K562 (cell line): ENCODE data around the gene APOO. TPM values are rescaled to one million over a fixed set of nuclear protein-coding genes. Genes with fewer than 3 reads are reported as not detected.
A peak's percentile ranks its signal among the peaks of the same experiment; 100 is the strongest.

ENCODE experiments used
- ATAC-seq: fragments of 200-7000 bp; cut with Tn5 transposase; 3 replicates; pipeline ENCODE4 v1.9.1; 2020; ENCODE audit warnings: moderate library complexity
- BruUV-seq: library from RNA; stranded (reverse); fragments of 400-500 nt; replicated peaks from 2 replicates; lab custom pipeline; 2021; lab: Mats Ljungman, UMichigan
- CTCF ChIA-PET: fragments of 300-600 bp; formaldehyde crosslinking; extraction: SDS; loops from one replicate; lab custom pipeline; 2021; ENCODE audit warnings: low intra/inter-chr PET ratio; lab: Yijun Ruan, JAX
- POLR2A ChIA-PET: fragments of 300-600, 350-650 bp; sonication (Branson Sonifier 250); formaldehyde crosslinking; extraction: SDS; loops from one replicate; lab custom pipeline; 2021; ENCODE audit warnings: antibody characterized with exemption, inconsistent platforms; lab: Yijun Ruan, JAX
- DNase-seq, 4 experiments: peaks; one replicate each; pipeline versions ENCODE4 v3.0.0 to v3.0.0-alpha.2; 2011 to 2018; ENCODE audit warnings: low spot score in 3 of 4, mixed read lengths in 3 of 4; ENCODE audit errors: extremely low read depth in 1 of 4
- FAIRE-seq: peaks from 2 replicates; lab custom pipeline; 2011; peaks lifted over from hg19 to GRCh38; lab: Jason Lieb, UNC
- H2AFZ ChIP-seq: 2 replicates; pipeline ENCODE4 v1.6.0; 2011; ENCODE audit warnings: low read depth, low read length, control low read depth, inconsistent platforms
- H3K27ac ChIP-seq: fragments of 200-600 bp; 3 replicates; pipeline ENCODE4 v1.8.0; 2011; ENCODE audit warnings: low read depth, mild to moderate bottlenecking, control low read depth, inconsistent platforms, low read length, moderate library complexity, mixed read lengths; ENCODE audit errors: extremely low read depth
- H3K27me3 ChIP-seq, 2 experiments: fragments of 300-600 bp in 1 of 2; 2 replicates in 1 of 2; 3 replicates in 1 of 2; pipeline versions ENCODE4 v1.6.0 to v1.8.0; 2011; ENCODE audit warnings: inconsistent platforms in 2 of 2, low read length in 2 of 2, mild to moderate bottlenecking in 1 of 2, mixed read lengths in 1 of 2, moderate library complexity in 1 of 2; ENCODE audit not compliant: control insufficient read depth in 2 of 2, insufficient read depth in 2 of 2
- H3K36me3 ChIP-seq: fragments of 300-600 bp; 3 replicates; pipeline ENCODE4 v1.8.0; 2011; ENCODE audit warnings: mild to moderate bottlenecking, low read length, inconsistent platforms; ENCODE audit not compliant: control insufficient read depth, insufficient read depth
- H3K4me1 ChIP-seq, 2 experiments: fragments of 200-600 bp in 1 of 2; replicated peaks in 1 of 2; 2 replicates in 1 of 2; 3 replicates in 1 of 2; pipeline versions ENCODE4 v1.5.1 to v1.8.0; 2011; ENCODE audit warnings: inconsistent platforms in 2 of 2, low read length in 2 of 2, mild to moderate bottlenecking in 1 of 2, mixed read lengths in 1 of 2, moderate library complexity in 1 of 2; ENCODE audit not compliant: control insufficient read depth in 2 of 2, insufficient read depth in 2 of 2
- H3K4me2 ChIP-seq: 2 replicates; pipeline ENCODE4 v1.6.1; 2011; ENCODE audit warnings: low read length, control low read depth, inconsistent platforms, mixed read lengths; ENCODE audit not compliant: insufficient read depth
- H3K4me3 ChIP-seq: fragments of 200-600 bp; sonication (generic), shearing (Covaris generic); 2 replicates; pipeline ENCODE4 v1.5.1; 2016; ENCODE audit warnings: control low read depth, inconsistent platforms
- H3K79me2 ChIP-seq: fragments of 200-600 bp; 3 replicates; pipeline ENCODE4 v1.8.0; 2011; ENCODE audit warnings: low read length, inconsistent platforms; ENCODE audit not compliant: control insufficient read depth, insufficient read depth
- H3K9ac ChIP-seq, 2 experiments: 2 replicates each; pipeline versions ENCODE4 v1.6.0 to v1.6.1; 2011; ENCODE audit warnings: low read depth in 2 of 2, low read length in 2 of 2, control low read depth in 1 of 2, inconsistent platforms in 1 of 2, mild to moderate bottlenecking in 1 of 2, mixed read lengths in 1 of 2; ENCODE audit not compliant: insufficient read depth in 1 of 2
- H3K9me1 ChIP-seq: one replicate; pipeline ENCODE4 v1.6.0; 2011; ENCODE audit warnings: inconsistent platforms, mild to moderate bottlenecking, low read length, moderate library complexity; ENCODE audit not compliant: control insufficient read depth, insufficient read depth
- H3K9me3 ChIP-seq: replicated peaks from 2 replicates; pipeline ENCODE4 v1.5.1; 2011; ENCODE audit warnings: low read depth, low read length, inconsistent platforms; ENCODE audit not compliant: control insufficient read depth, insufficient read depth
- H4K20me1 ChIP-seq: replicated peaks from 2 replicates; pipeline ENCODE4 v1.6.1; 2011; ENCODE audit warnings: low read length, inconsistent platforms, mixed read lengths; ENCODE audit not compliant: control insufficient read depth, insufficient read depth
- ARID2 ChIP-seq: fragments of 450-650 bp; IDR thresholded peaks from 2 replicates; pipeline ENCODE4 v1.6.1; 2017; ENCODE audit warnings: antibody characterized with exemption, mild to moderate bottlenecking
- ATF3 ChIP-seq, 2 experiments: fragments of 450-650 bp in 1 of 2; sonication (generic) in 1 of 2; formaldehyde crosslinking in 1 of 2; IDR thresholded peaks in 1 of 2; conservative IDR thresholded peaks in 1 of 2; 2 replicates each; pipeline versions ENCODE4 v1.6.1 to v1.8.1; 2016 to 2023; ENCODE audit warnings: mild to moderate bottlenecking in 2 of 2, moderate library complexity in 2 of 2, inconsistent platforms in 1 of 2, missing genetic modification reagents in 1 of 2
- CBX1 ChIP-seq: sonication (generic); IDR thresholded peaks from 2 replicates; pipeline ENCODE4 v1.6.1; 2016; ENCODE audit warnings: antibody characterized with exemption, low read depth, mild to moderate bottlenecking
- HLTF ChIP-seq: fragments of 450-650 bp; IDR thresholded peaks from 2 replicates; pipeline ENCODE4 v1.6.1; 2016
- TCF7L2 ChIP-seq: fragments of 150-350 bp; IDR thresholded peaks from 2 replicates; pipeline ENCODE4 v1.6.1; 2016; ENCODE audit warnings: low read depth, mild to moderate bottlenecking, low read length, moderate library complexity
- TSC22D4 ChIP-seq: fragments of 450-650 bp; IDR thresholded peaks from 2 replicates; pipeline ENCODE4 v1.6.1; 2016; ENCODE audit warnings: missing genetic modification characterization, missing biosample characterization, control low read depth
- WGBS: fragments of 100-300 bp; shearing (Covaris generic); methylation state at CpG from one replicate; pipeline ENCODE4 v1.1.6; 2016; ENCODE audit warnings: low coverage, mixed read lengths; ENCODE audit not compliant: insufficient coverage; ENCODE audit errors: missing lambda C conversion rate; 5-methylcytosine and 5-hydroxymethylcytosine counted together
- in situ Hi-C: fragments of 300-500 bp; cut with MboI; formaldehyde crosslinking; loops from 4 replicates; pipeline ENCODE4 v1.15.0; 2018; ENCODE audit warnings: inconsistent platforms, mixed read lengths
- intact Hi-C: fragments of 100-400 bp; cut with micrococcal nuclease; formaldehyde crosslinking; loops from 2 replicates; pipeline ENCODE4 v1.14.2; 2022
- polyA plus RNA-seq, 8 experiments: library from polyadenylated mRNA; depleted of rRNA in 4 of 8; stranded (reverse) in 5 of 8; unstranded in 3 of 8; fragments of >200 nt; fragmentation: Nextera tagmentation in 2 of 8; fragmentation: Illumina TruSeq in 1 of 8; extraction: Ambion mirVana in 2 of 8; extraction: Trizol in 1 of 8; gene quantifications; 2 replicates each; pipeline versions ENCODE4 v1.2.1 to v1.2.3, GENCODE V29; 2011 to 2014; ENCODE audit warnings: inconsistent platforms in 1 of 8, missing spikeins in 1 of 8
- total RNA-seq, 7 experiments: library from RNA; depleted of rRNA in 6 of 7; stranded (reverse); fragments of >200 nt in 6 of 7; fragmentation: Illumina TruSeq in 2 of 7; extraction: Trizol in 2 of 7; gene quantifications; 2 replicates each; pipeline versions ENCODE4 v1.2.1 to v1.2.3, GENCODE V29; 2011 to 2021; ENCODE audit warnings: low replicate concordance in 1 of 7
- TF ChIP-seq, protein P1 (sequence below): fragments of 450-650 bp; IDR thresholded peaks from 2 replicates; pipeline ENCODE4 v1.6.1; 2018; ENCODE audit warnings: mild to moderate bottlenecking, low read depth; ENCODE audit not compliant: partially characterized antibody
- TF ChIP-seq, protein P2 (sequence below): sonication (generic); formaldehyde crosslinking; IDR thresholded peaks from 2 replicates; pipeline ENCODE4 v1.8.0; 2022; ENCODE audit warnings: mild to moderate bottlenecking, low read depth, missing genetic modification reagents

The APOO gene
- total and polyA plus RNA-seq, 9 of the 15 experiments (the other 6 are each of a cell fraction or from before 2014, with no cell fraction given): 37.3 to 76.4 (median 60.8) TPM

- TF ChIP-seq, protein P1, sequence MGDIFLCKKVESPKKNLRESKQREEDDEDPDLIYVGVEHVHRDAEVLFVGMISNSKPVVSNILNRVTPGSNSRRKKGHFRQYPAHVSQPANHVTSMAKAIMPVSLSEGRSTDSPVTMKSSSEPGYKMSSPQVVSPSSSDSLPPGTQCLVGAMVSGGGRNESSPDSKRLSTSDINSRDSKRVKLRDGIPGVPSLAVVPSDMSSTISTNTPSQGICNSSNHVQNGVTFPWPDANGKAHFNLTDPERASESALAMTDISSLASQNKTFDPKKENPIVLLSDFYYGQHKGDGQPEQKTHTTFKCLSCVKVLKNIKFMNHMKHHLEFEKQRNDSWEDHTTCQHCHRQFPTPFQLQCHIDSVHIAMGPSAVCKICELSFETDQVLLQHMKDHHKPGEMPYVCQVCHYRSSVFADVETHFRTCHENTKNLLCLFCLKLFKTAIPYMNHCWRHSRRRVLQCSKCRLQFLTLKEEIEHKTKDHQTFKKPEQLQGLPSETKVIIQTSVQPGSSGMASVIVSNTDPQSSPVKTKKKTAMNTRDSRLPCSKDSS: peak; percentile 42
- TF ChIP-seq TCF7L2: no peak
- TF ChIP-seq, all 486 proteins: peak for 2
Measured at GRCh38 chrX:23919148-23919547, 11.4 kb upstream of the APOO start (continued).

GRCh38 chrX:23911126-23911835 is 3.5 kb upstream of the APOO start:
- in situ Hi-C loops (loop anchor here (10.0 kb wide), 1 partner anchor 334 kb away; no protein-coding TSS in a partner anchor), intact Hi-C loops (no loop called here)
- H3K9ac ChIP-seq: no peak overlapping the region
- H3K9me1 ChIP-seq: no peaks in the 10 kb centered on the region
- H3K27ac ChIP-seq: no peak overlapping the region
- peaks cover 3 to 11% of the 10 kb centered on the region in 2 experiments; a peak in 4 of 5 replicates for H3K4me1 ChIP-seq
- DNase-seq: no peak
- TF ChIP-seq ARID2: no peak
- no peak for TF ChIP-seq HLTF
- TF ChIP-seq, protein P2, sequence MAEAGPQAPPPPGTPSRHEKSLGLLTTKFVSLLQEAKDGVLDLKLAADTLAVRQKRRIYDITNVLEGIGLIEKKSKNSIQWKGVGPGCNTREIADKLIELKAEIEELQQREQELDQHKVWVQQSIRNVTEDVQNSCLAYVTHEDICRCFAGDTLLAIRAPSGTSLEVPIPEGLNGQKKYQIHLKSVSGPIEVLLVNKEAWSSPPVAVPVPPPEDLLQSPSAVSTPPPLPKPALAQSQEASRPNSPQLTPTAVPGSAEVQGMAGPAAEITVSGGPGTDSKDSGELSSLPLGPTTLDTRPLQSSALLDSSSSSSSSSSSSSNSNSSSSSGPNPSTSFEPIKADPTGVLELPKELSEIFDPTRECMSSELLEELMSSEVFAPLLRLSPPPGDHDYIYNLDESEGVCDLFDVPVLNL: no peak
- TF ChIP-seq TSC22D4 (tag): no peak
- no peak for TF ChIP-seq CBX1
- TF ChIP-seq ATF3 (IDR thresholded peaks at IDR 0.05): no peak
- TF ChIP-seq ATF3 (CRISPR knock-in tag; conservative IDR thresholded peaks at IDR 0.05): no peak
- ChIA-PET POLR2A (no interaction called here), CTCF (no interaction called here)
- no peaks in the 10 kb centered on the region for H4K20me1 ChIP-seq
- no peak overlapping the region for H3K4me2 ChIP-seq
- H3K79me2 ChIP-seq: peaks cover 11% of the 10 kb centered on the region
- no peaks in the 10 kb centered on the region for H3K27me3 ChIP-seq
- 59% methylated on average over 5 of the region's 5 CpGs for WGBS
- H3K36me3 ChIP-seq: no peaks in the 10 kb centered on the region
- H3K9me3 ChIP-seq: no peaks in the 10 kb centered on the region
- FAIRE-seq: no peak
- no TSS peak for BruUV-seq
- no peak overlapping the region for H3K4me3 ChIP-seq
- no peak for ATAC-seq
- H2AFZ ChIP-seq: no peak overlapping the region
